ENCODE measurements around the gene RAPGEF5. TPM values are rescaled to one million over a fixed set of nuclear protein-coding genes. Genes with fewer than 3 reads are reported as not detected.

The RAPGEF5 gene
- total RNA-seq, 1 donor from 2014 or later = 16.5 TPM

GRCh38 chr7:22248111-22248809 is 108.7 kb downstream of the RAPGEF5 start:
- peak overlapping the region; percentile 50 for H3K27ac ChIP-seq (replicated peaks)
- H3K36me3 ChIP-seq = no peaks in the 10 kb centered on the region
- no peak overlapping the region for H3K4me3 ChIP-seq
- intact Hi-C loops (cut with micrococcal nuclease) = no loop called here
- no peak for DNase-seq
- peaks cover 30% of the 10 kb centered on the region for H3K4me1 ChIP-seq
- peaks cover 28% of the 10 kb centered on the region for H3K9me3 ChIP-seq (replicated peaks)
- no peak for TF ChIP-seq CTCF (IDR thresholded peaks at IDR 0.05; ENCODE audit: borderline replicate concordance)
- no peaks in the 10 kb centered on the region for H3K27me3 ChIP-seq (ENCODE audit: low read depth)

GRCh38 chr7:22241805-22242390 is 115.1 kb downstream of the RAPGEF5 start:
- no peak for DNase-seq
- Histone ChIP-seq H3K4me1 (no peaks in the 10 kb centered on the region), H3K4me3 (no peak overlapping the region), H3K27ac (replicated peaks) (no peak overlapping the region), H3K27me3 (ENCODE audit: low read depth) (no peaks in the 10 kb centered on the region), H3K9me3 (replicated peaks) (peaks cover 22% of the 10 kb centered on the region), H3K36me3 (no peaks in the 10 kb centered on the region)
- intact Hi-C loops (cut with micrococcal nuclease) = no loop called here
- no peak for TF ChIP-seq CTCF (IDR thresholded peaks at IDR 0.05; ENCODE audit: borderline replicate concordance)

- no peaks in the 10 kb centered on the region for H3K27me3 ChIP-seq (ENCODE audit: low read depth)
- DNase-seq = no peak
- H3K4me3 ChIP-seq = no peak overlapping the region
- peaks cover 14% of the 10 kb centered on the region for H3K9me3 ChIP-seq (replicated peaks)
- intact Hi-C loops (cut with micrococcal nuclease) = no loop called here
- H3K27ac ChIP-seq (replicated peaks) = no peak overlapping the region
- no peak for TF ChIP-seq CTCF (IDR thresholded peaks at IDR 0.05; ENCODE audit: borderline replicate concordance)
- no peaks in the 10 kb centered on the region for H3K36me3 ChIP-seq
- no peaks in the 10 kb centered on the region for H3K4me1 ChIP-seq
Observed at GRCh38 chr7:22240904-22241571, 115.9 kb downstream of the RAPGEF5 start.

- no peak for DNase-seq
- Histone ChIP-seq H3K9me3 (replicated peaks) (no peaks in the 10 kb centered on the region), H3K4me1 (no peaks in the 10 kb centered on the region), H3K36me3 (no peaks in the 10 kb centered on the region), H3K27me3 (ENCODE audit: low read depth) (no peaks in the 10 kb centered on the region), H3K4me3 (no peak overlapping the region), H3K27ac (replicated peaks) (no peak overlapping the region)
- TF ChIP-seq CTCF (IDR thresholded peaks at IDR 0.05; ENCODE audit: borderline replicate concordance) = no peak
- intact Hi-C loops (cut with micrococcal nuclease) = no loop called here
Observed at GRCh38 chr7:22238354-22239311, 118.3 kb downstream of the RAPGEF5 start.

GRCh38 chr7:22235134-22235533 is 121.8 kb downstream of the RAPGEF5 start:
- intact Hi-C loops (cut with micrococcal nuclease) = no loop called here
- no peaks in the 10 kb centered on the region for H3K9me3 ChIP-seq (replicated peaks)
- no peaks in the 10 kb centered on the region for H3K36me3 ChIP-seq
- H3K27me3 ChIP-seq (ENCODE audit: low read depth) = no peaks in the 10 kb centered on the region
- H3K4me1 ChIP-seq = no peaks in the 10 kb centered on the region
- no peak for TF ChIP-seq CTCF (IDR thresholded peaks at IDR 0.05; ENCODE audit: borderline replicate concordance)
- DNase-seq = no peak
- no peak overlapping the region for H3K4me3 ChIP-seq
- H3K27ac ChIP-seq (replicated peaks) = no peak overlapping the region

Data from left ventricle myocardium inferior (tissue), 1 donor.